A673 (cell line): ENCODE measurements around the gene PCDH19. TPM values are rescaled to one million over a fixed set of nuclear protein-coding genes. Genes with fewer than 3 reads are reported as not detected.

Source experiments
- BruUV-seq: library from RNA; stranded (reverse); fragments of 400-500 nt; replicated peaks from 2 replicates; lab custom pipeline; 2021; lab: Mats Ljungman, UMichigan
- CTCF ChIA-PET: fragments of 300-600 bp; sonication (Branson Sonifier 250); formaldehyde crosslinking; loops from one replicate; lab custom pipeline; 2022; ENCODE audit warnings: antibody characterized with exemption; lab: Charles Lee
- POLR2A ChIA-PET: fragments of 300-600 bp; sonication (Branson Sonifier 250); formaldehyde crosslinking; loops from one replicate; lab custom pipeline; 2022; ENCODE audit warnings: antibody characterized with exemption; ENCODE audit not compliant: low non-redundant PET; lab: Charles Lee
- DNase-seq: peaks from one replicate; pipeline ENCODE4 v3.0.0-alpha.2; 2015; ENCODE audit warnings: low spot score
- H3K27ac ChIP-seq: fragments of 200-600 bp; sonication (generic); 2 replicates; pipeline ENCODE4 v1.5.1; 2016; ENCODE audit warnings: mixed run types, low read depth, mild to moderate bottlenecking, mixed read lengths, antibody characterized with exemption, low read length; ENCODE audit not compliant: poor library complexity, severe bottlenecking
- H3K27me3 ChIP-seq: fragments of 200-600 bp; sonication (generic); replicated peaks from 2 replicates; pipeline ENCODE4 v1.6.1; 2017; ENCODE audit warnings: mixed run types, low read depth, mild to moderate bottlenecking, mixed read lengths, antibody characterized with exemption, low read length; ENCODE audit not compliant: insufficient read depth, poor library complexity
- H3K36me3 ChIP-seq: fragments of 200-600 bp; sonication (generic); 2 replicates; pipeline ENCODE4 v1.6.1; 2016; ENCODE audit warnings: mixed run types, mild to moderate bottlenecking, mixed read lengths, antibody characterized with exemption, low read length; ENCODE audit not compliant: insufficient read depth, poor library complexity, severe bottlenecking
- H3K4me1 ChIP-seq: fragments of 200-600 bp; sonication (generic); 2 replicates; pipeline ENCODE4 v1.6.1; 2017; ENCODE audit warnings: mixed run types, mild to moderate bottlenecking, mixed read lengths, antibody characterized with exemption, low read length; ENCODE audit not compliant: insufficient read depth, poor library complexity, severe bottlenecking
- H3K4me3 ChIP-seq: fragments of 200-600 bp; sonication (generic); 2 replicates; pipeline ENCODE4 v1.5.1; 2016; ENCODE audit warnings: low read depth, mixed run types, mild to moderate bottlenecking, mixed read lengths, low read length; ENCODE audit not compliant: poor library complexity, severe bottlenecking
- H3K9me3 ChIP-seq: fragments of 200-600 bp; sonication (generic); 2 replicates; pipeline ENCODE4 v1.6.1; 2016; ENCODE audit warnings: mixed run types, low read depth, mild to moderate bottlenecking, mixed read lengths, antibody characterized with exemption, low read length; ENCODE audit not compliant: poor library complexity, severe bottlenecking
- CTCF ChIP-seq: fragments of 300-800, 200-600 bp; sonication (generic); conservative IDR thresholded peaks from 2 replicates; pipeline ENCODE4 v1.5.1; 2017; ENCODE audit warnings: low read depth, mild to moderate bottlenecking, antibody characterized with exemption, low read length, moderate library complexity, mixed read lengths
- EZH2 ChIP-seq: fragments of 200-600 bp; sonication (generic); IDR thresholded peaks from 2 replicates; pipeline ENCODE4 v1.6.1; 2017; ENCODE audit warnings: borderline replicate concordance, low read depth, mild to moderate bottlenecking, mixed read lengths, antibody characterized with exemption, low read length; ENCODE audit not compliant: poor library complexity, severe bottlenecking
- intact Hi-C: fragments of 100-400 bp; cut with micrococcal nuclease; formaldehyde crosslinking; loops from one replicate; pipeline ENCODE4 v1.10.0; 2022; ENCODE audit not compliant: unreplicated experiment
- total RNA-seq: library from RNA; stranded (reverse); gene quantifications from 2 replicates; pipeline ENCODE4 v1.2.3, GENCODE V29; 2021

Gene PCDH19
- total RNA-seq, 1 experiment from 2014 or later = 0.80 TPM

- no peaks in the 10 kb centered on the region for H3K9me3 ChIP-seq
- no peak for DNase-seq
- H3K36me3 ChIP-seq = no peaks in the 10 kb centered on the region
- H3K4me3 ChIP-seq = no peak overlapping the region
- TF ChIP-seq EZH2 (no peak), CTCF (no peak)
- H3K27ac ChIP-seq = no peak overlapping the region
- no peaks in the 10 kb centered on the region for H3K4me1 ChIP-seq
- ChIA-PET POLR2A (no interaction called here), CTCF (no interaction called here)
- intact Hi-C loops = no loop called here
- H3K27me3 ChIP-seq = no peaks in the 10 kb centered on the region
- BruUV-seq = no TSS peak
Observed at GRCh38 chrX:100244681-100245080, 165.4 kb downstream of the PCDH19 start.

Other genes starting within 250 kb of the PCDH19 start
- gene TNMD, start 174.7 kb upstream of the PCDH19 start, total RNA-seq = not detected in 2 replicates
- gene TSPAN6, start 226.5 kb upstream of the PCDH19 start, total RNA-seq = 39.4 and 40.2 TPM in 2 replicates
- 8.8 and 12.3 TPM in 2 replicates for gene SRPX2, start 233.9 kb upstream of the PCDH19 start, total RNA-seq